ENCODE measurements around the gene TSC22D3.
A peak's percentile ranks its signal among the peaks of the same experiment; 100 is the strongest.

The TSC22D3 gene

DNA sequence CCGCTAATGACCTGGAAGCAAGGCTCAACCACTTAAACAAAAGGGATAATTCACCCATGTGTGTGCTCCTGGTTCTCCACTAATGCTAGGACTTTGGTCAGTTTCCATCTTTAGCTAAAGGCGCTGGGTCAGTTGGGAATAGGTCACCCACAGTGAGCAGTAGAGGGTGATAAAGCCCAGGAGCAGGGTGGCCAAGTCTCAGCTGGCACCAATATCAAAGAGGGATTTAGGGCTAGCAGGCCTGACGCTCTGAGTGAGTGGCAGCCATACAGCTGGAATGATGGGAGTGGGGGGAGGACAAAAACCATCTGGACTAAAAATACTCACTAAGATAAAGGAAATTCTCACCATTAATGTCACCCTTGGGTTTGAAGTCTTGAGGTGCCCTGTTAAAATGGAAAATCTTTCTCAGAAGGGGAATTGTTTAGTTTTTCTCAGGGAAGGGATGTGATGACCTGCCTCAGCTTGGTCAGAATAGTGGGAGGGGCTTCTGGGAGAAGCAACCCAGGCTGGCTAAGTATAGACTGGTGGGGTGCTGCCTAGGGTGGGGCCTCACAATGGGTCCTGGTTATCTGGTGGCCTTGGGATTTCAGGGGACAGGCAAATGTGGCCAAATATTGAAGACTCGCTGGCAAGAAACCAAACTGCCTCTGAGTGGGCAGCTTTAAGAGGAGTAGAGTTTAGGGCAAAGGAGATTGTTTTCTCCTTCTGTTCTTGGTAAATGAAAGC, 47.1 kb downstream of the TSC22D3 start:
- no peak overlapping the region for H3K27ac ChIP-seq (ENCODE audit: low read length)
- no peak overlapping the region for H3K4me3 ChIP-seq (ENCODE audit: low read length)
- H3K9ac ChIP-seq (ENCODE audit: low read length) = no peak overlapping the region
- peaks cover 43% of the 10 kb centered on the region for H3K4me1 ChIP-seq (ENCODE audit: control insufficient read depth, low read depth, low read length)
- no peaks in the 10 kb centered on the region for H3K27me3 ChIP-seq (ENCODE audit: control insufficient read depth, insufficient read depth, low read length)
- no peaks in the 10 kb centered on the region for H3K36me3 ChIP-seq (ENCODE audit: control insufficient read depth, low read depth, low read length)
- no peaks in the 10 kb centered on the region for H3K9me3 ChIP-seq (ENCODE audit: control insufficient read depth, low read depth, low read length)

DNA sequence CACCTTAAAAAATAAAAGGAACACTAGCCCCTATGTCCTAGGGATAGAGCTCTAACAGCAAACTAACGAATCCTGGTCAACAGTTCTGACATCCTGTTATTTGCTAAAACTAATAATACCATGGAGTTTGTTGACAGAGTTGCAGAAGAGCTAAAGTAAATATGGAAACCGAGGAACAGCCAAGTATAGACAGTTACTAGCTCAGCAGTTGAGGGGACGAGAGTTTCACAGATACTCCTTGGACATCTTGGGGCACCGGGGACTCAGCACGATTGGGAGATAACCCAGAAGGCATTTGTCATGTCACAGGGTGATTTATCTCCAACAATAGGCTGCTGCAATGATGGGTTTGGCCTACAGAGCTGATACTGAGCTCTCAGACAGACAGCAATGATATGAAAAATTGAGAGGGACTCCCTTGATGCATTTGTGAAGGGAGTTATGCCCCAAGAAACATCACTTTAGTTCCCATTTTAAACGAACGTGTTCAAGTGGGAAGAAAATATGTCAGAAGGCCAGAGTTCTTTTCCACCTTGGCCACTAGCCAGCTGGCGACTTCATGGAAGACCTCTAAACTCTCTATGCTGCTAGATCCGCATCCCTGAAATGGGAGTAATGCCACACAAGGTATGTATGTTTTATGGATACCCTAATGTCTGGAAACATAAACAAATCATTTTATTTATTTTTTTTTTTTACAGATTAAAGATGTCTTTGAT, 48.6 kb downstream of the TSC22D3 start:
- Histone ChIP-seq H3K27ac (ENCODE audit: low read length) (no peak overlapping the region), H3K36me3 (ENCODE audit: control insufficient read depth, low read depth, low read length) (no peaks in the 10 kb centered on the region), H3K9ac (ENCODE audit: low read length) (no peak overlapping the region), H3K27me3 (ENCODE audit: control insufficient read depth, insufficient read depth, low read length) (no peaks in the 10 kb centered on the region), H3K9me3 (ENCODE audit: control insufficient read depth, low read depth, low read length) (no peaks in the 10 kb centered on the region), H3K4me1 (ENCODE audit: control insufficient read depth, low read depth, low read length) (peaks cover 38% of the 10 kb centered on the region), H3K4me3 (ENCODE audit: low read length) (no peak overlapping the region)

DNA sequence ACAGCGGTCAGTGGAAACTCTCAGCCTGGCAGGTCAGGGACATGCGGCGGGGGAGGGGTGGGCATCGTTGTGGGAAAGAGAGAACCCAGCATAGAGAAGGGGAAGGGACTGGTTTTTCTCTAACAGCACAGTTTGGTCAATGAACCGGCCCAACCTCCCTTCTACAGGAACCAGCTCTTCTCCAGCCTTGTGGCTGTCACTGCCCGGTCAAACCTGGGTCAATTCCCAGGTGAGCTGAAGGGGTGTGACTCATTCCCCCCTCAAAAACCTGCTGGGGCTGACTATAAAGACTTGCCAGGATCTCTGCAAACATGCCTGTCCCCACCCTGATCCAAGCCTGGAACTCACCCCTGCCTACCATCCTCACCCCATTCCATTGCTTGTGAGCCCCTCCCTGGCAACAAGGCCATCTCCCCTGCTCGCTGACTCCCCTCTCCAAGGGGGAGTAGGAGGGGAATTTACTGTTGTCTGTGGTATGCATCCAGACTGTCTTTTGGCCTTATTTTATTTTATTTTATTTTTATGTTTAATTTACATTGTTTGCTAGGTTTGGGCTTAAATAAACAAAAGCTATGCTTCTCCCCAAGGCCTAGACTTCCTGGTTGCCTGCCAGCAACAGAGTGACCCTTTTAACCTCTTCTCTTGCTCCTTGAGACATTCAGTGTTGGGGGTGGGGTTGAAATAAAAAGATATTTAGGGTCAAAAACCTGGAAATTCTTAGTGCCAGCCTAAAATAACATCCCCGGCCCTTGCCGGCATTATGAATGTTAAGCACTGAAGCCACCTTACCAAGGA, 49.6 kb downstream of the TSC22D3 start:
- H3K9ac ChIP-seq (ENCODE audit: low read length) = no peak overlapping the region
- H3K27ac ChIP-seq (ENCODE audit: low read length) = no peak overlapping the region
- H3K4me3 ChIP-seq (ENCODE audit: low read length) = no peak overlapping the region
- no peaks in the 10 kb centered on the region for H3K27me3 ChIP-seq (ENCODE audit: control insufficient read depth, insufficient read depth, low read length)
- no peaks in the 10 kb centered on the region for H3K36me3 ChIP-seq (ENCODE audit: control insufficient read depth, low read depth, low read length)
- H3K4me1 ChIP-seq (ENCODE audit: control insufficient read depth, low read depth, low read length) = peaks cover 28% of the 10 kb centered on the region
- no peaks in the 10 kb centered on the region for H3K9me3 ChIP-seq (ENCODE audit: control insufficient read depth, low read depth, low read length)

GRCh38 chrX:107724653-107725052, 50.9 kb downstream of the TSC22D3 start:
- no peak overlapping the region for H3K27ac ChIP-seq (ENCODE audit: low read length)

DNA sequence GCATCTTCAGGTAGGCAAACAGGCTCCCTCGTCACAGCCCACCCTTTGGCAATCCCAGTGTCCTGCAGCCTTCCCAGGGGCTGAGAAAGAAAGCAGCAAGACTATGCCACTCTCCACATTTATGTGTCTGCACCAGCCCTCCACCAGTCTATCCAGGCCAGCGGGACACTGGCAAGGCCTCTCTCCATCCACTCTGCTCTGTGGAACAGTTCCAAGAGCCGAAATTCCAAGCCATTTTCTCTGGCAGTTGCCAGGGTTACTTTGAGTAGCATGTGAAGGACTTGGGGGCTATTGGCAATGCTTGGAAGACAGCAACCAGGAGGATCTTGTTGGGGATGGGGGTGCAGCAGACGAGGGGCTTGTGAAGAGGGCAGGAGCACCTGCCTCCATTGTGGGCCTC, 52.1 kb downstream of the TSC22D3 start:
- Histone ChIP-seq H3K4me3 (ENCODE audit: low read length) (no peak overlapping the region), H3K4me1 (ENCODE audit: control insufficient read depth, low read depth, low read length) (peaks cover 14% of the 10 kb centered on the region), H3K27ac (ENCODE audit: low read length) (no peak overlapping the region), H3K9me3 (ENCODE audit: control insufficient read depth, low read depth, low read length) (no peaks in the 10 kb centered on the region), H3K9ac (ENCODE audit: low read length) (no peak overlapping the region), H3K36me3 (ENCODE audit: control insufficient read depth, low read depth, low read length) (no peaks in the 10 kb centered on the region), H3K27me3 (ENCODE audit: control insufficient read depth, insufficient read depth, low read length) (no peaks in the 10 kb centered on the region)

More at GRCh38 chrX:107724653-107725052, 50.9 kb downstream of the TSC22D3 start:
- Histone ChIP-seq H3K36me3 (ENCODE audit: control insufficient read depth, low read depth, low read length) (no peaks in the 10 kb centered on the region), H3K27me3 (ENCODE audit: control insufficient read depth, insufficient read depth, low read length) (no peaks in the 10 kb centered on the region), H3K4me3 (ENCODE audit: low read length) (no peak overlapping the region), H3K4me1 (ENCODE audit: control insufficient read depth, low read depth, low read length) (peaks cover 15% of the 10 kb centered on the region), H3K9me3 (ENCODE audit: control insufficient read depth, low read depth, low read length) (no peaks in the 10 kb centered on the region), H3K9ac (ENCODE audit: low read length) (no peak overlapping the region)

GRCh38 chrX:107721966-107722707, 53.5 kb downstream of the TSC22D3 start:
- no peak overlapping the region for H3K4me3 ChIP-seq (ENCODE audit: low read length)
- H3K9me3 ChIP-seq (ENCODE audit: control insufficient read depth, low read depth, low read length) = no peaks in the 10 kb centered on the region
- no peak overlapping the region for H3K27ac ChIP-seq (ENCODE audit: low read length)
- no peaks in the 10 kb centered on the region for H3K36me3 ChIP-seq (ENCODE audit: control insufficient read depth, low read depth, low read length)
- H3K4me1 ChIP-seq (ENCODE audit: control insufficient read depth, low read depth, low read length) = peaks cover 20% of the 10 kb centered on the region
- H3K27me3 ChIP-seq (ENCODE audit: control insufficient read depth, insufficient read depth, low read length) = peaks cover 7% of the 10 kb centered on the region
- H3K9ac ChIP-seq (ENCODE audit: low read length) = no peak overlapping the region

- H3K27me3 ChIP-seq (ENCODE audit: control insufficient read depth, insufficient read depth, low read length) = peaks cover 10% of the 10 kb centered on the region
- no peaks in the 10 kb centered on the region for H3K36me3 ChIP-seq (ENCODE audit: control insufficient read depth, low read depth, low read length)
- no peak overlapping the region for H3K4me3 ChIP-seq (ENCODE audit: low read length)
- no peak overlapping the region for H3K27ac ChIP-seq (ENCODE audit: low read length)
- no peaks in the 10 kb centered on the region for H3K9me3 ChIP-seq (ENCODE audit: control insufficient read depth, low read depth, low read length)
- H3K9ac ChIP-seq (ENCODE audit: low read length) = no peak overlapping the region
- H3K4me1 ChIP-seq (ENCODE audit: control insufficient read depth, low read depth, low read length) = peaks cover 22% of the 10 kb centered on the region
These were observed 54.3 kb downstream of the TSC22D3 start for GRCh38 chrX:107721318-107721717.

GRCh38 chrX:107718156-107718621, 57.4 kb downstream of the TSC22D3 start:
- Histone ChIP-seq H3K9me3 (ENCODE audit: control insufficient read depth, low read depth, low read length) (no peaks in the 10 kb centered on the region), H3K4me1 (ENCODE audit: control insufficient read depth, low read depth, low read length) (peaks cover 19% of the 10 kb centered on the region), H3K27ac (ENCODE audit: low read length) (peak overlapping the region; percentile 66), H3K4me3 (ENCODE audit: low read length) (no peak overlapping the region), H3K27me3 (ENCODE audit: control insufficient read depth, insufficient read depth, low read length) (peaks cover 26% of the 10 kb centered on the region), H3K36me3 (ENCODE audit: control insufficient read depth, low read depth, low read length) (peaks cover 3% of the 10 kb centered on the region), H3K9ac (ENCODE audit: low read length) (peak overlapping the region; percentile 60)

DNA sequence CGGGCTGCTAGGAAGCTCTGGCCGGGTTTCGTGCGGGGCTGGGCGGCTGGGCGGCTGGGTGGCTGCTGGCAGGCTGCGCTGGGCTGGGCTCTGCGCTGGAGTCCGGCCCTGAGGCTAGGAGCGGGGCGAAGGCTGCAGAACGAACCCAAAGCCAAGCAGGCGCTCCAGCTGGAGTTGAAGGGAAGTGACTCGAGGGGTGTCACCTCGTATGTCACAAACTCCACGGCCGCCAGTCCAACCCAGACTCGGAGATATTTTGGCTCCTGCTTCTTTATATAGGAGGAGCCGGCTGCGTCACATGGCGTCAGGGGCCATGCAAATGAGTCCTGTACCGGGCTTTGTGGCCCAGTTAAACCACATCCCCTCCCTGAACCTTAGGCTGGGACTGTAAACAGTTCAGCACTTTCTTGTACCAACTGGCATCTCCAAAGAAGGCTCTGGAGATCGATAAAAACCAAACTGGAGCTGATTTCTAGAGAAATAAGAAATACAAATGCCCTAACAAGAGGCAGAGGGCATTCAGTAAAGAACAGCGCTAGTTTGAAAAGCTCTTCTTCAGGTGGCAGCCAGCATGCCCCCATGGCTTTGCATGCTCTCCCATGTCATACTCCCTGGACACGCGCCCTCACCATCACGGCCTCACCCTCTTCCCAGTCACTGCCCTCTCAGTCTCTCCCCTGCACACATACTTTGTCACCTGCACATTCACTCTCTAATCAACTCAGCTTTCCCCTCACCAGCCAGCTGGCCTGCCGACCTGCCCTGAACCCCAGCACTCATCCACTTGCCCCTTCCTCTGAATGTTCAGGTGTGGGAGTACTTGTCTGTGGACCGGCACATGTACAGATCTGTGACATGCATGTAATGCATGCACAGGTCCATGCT, 58.5 kb downstream of the TSC22D3 start:
- Histone ChIP-seq H3K27ac (ENCODE audit: low read length) (no peak overlapping the region), H3K4me3 (ENCODE audit: low read length) (peak overlapping the region; percentile 72)

GRCh38 chrX:107716118-107716684, 59.4 kb downstream of the TSC22D3 start:
- Histone ChIP-seq H3K27me3 (ENCODE audit: control insufficient read depth, insufficient read depth, low read length) (peaks cover 26% of the 10 kb centered on the region), H3K4me1 (ENCODE audit: control insufficient read depth, low read depth, low read length) (peaks cover 23% of the 10 kb centered on the region), H3K9ac (ENCODE audit: low read length) (peak overlapping the region; percentile 62), H3K27ac (ENCODE audit: low read length) (no peak overlapping the region), H3K9me3 (ENCODE audit: control insufficient read depth, low read depth, low read length) (no peaks in the 10 kb centered on the region), H3K36me3 (ENCODE audit: control insufficient read depth, low read depth, low read length) (peaks cover 3% of the 10 kb centered on the region), H3K4me3 (ENCODE audit: low read length) (peak overlapping the region; percentile 72)

More for the DNA sequence above, 58.5 kb downstream of the TSC22D3 start:
- Histone ChIP-seq H3K27me3 (ENCODE audit: control insufficient read depth, insufficient read depth, low read length) (peaks cover 26% of the 10 kb centered on the region), H3K36me3 (ENCODE audit: control insufficient read depth, low read depth, low read length) (peaks cover 3% of the 10 kb centered on the region), H3K9me3 (ENCODE audit: control insufficient read depth, low read depth, low read length) (no peaks in the 10 kb centered on the region), H3K9ac (ENCODE audit: low read length) (peak overlapping the region; percentile 62), H3K4me1 (ENCODE audit: control insufficient read depth, low read depth, low read length) (peaks cover 19% of the 10 kb centered on the region)
